Measurements from ENCODE around the gene SRSF4.

Gene SRSF4

GRCh38 chr1:29227511-29227910 is 45.8 kb upstream of the SRSF4 start:
- H4K20me1 ChIP-seq (ENCODE audit: insufficient read depth, low read length) = no peaks in the 10 kb centered on the region
- TF ChIP-seq CTCF (IDR thresholded peaks at IDR 0.05; ENCODE audit: borderline replicate concordance, extremely low read depth, low read length, poor library complexity, severe bottlenecking) = no peak
- TF ChIP-seq EZH2 (IDR thresholded peaks at IDR 0.05; ENCODE audit: borderline replicate concordance, low read depth, low read length, severe bottlenecking) = no peak
- DNase-seq (no peak), ATAC-seq (ENCODE audit: insufficient read depth, low read depth) (no peak)
- H3K4me3 ChIP-seq (ENCODE audit: low read depth in 1 of 2, low read length in 2 of 2) = no peak overlapping the region
- H3K4me1 ChIP-seq (ENCODE audit: insufficient read depth, low read length) = peaks cover 19% of the 10 kb centered on the region
- H3K4me2 ChIP-seq (ENCODE audit: insufficient read depth, low read length) = no peak overlapping the region
- no peaks in the 10 kb centered on the region for H3K9me3 ChIP-seq (ENCODE audit: insufficient read depth, low read length, severe bottlenecking)
- H3K79me2 ChIP-seq (ENCODE audit: insufficient read depth, low read length) = peaks cover 15% of the 10 kb centered on the region
- H3K27me3 ChIP-seq (ENCODE audit: insufficient read depth, low read length, poor library complexity) = no peaks in the 10 kb centered on the region
- no peak overlapping the region for H3K9ac ChIP-seq (ENCODE audit: low read depth, low read length)
- no peak overlapping the region for H2AFZ ChIP-seq (ENCODE audit: low read depth, low read length)
- peaks cover 5% of the 10 kb centered on the region; the same call in 1 of the 2 replicates for H3K36me3 ChIP-seq (ENCODE audit: insufficient read depth, low read length)
- H3K27ac ChIP-seq (ENCODE audit: low read length) = no peak overlapping the region

DNA sequence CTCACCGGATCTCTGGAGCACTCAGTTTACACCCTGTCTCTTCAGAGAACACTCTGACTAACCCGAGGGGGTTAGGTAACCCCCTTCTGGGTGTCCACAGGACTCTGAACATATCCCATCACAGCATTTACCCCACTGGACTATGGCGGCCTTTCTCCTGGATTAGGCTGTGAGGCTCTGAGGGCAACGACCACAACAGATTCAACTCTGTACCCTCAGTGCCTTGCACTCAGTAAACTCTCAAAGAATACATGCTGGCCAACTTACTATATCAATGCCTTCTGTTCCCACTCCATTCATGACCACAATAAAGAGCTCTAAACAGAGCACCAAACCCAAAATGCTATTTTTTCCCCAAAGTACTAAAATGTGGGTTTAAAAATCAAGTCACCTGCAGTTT is 43.7 kb upstream of the SRSF4 start:
- DNase-seq = no peak
- no peak for ATAC-seq (ENCODE audit: insufficient read depth, low read depth)
- Histone ChIP-seq H3K4me3 (ENCODE audit: low read depth in 1 of 2, low read length in 2 of 2) (no peak overlapping the region), H3K9ac (ENCODE audit: low read depth, low read length) (no peak overlapping the region), H3K79me2 (ENCODE audit: insufficient read depth, low read length) (peaks cover 11% of the 10 kb centered on the region), H4K20me1 (ENCODE audit: insufficient read depth, low read length) (no peaks in the 10 kb centered on the region), H3K4me1 (ENCODE audit: insufficient read depth, low read length) (peaks cover 11% of the 10 kb centered on the region), H3K36me3 (ENCODE audit: insufficient read depth, low read length) (peaks cover 5% of the 10 kb centered on the region; the same call in 1 of the 2 replicates), H3K27ac (ENCODE audit: low read length) (no peak overlapping the region), H2AFZ (ENCODE audit: low read depth, low read length) (no peak overlapping the region), H3K9me3 (ENCODE audit: insufficient read depth, low read length, severe bottlenecking) (no peaks in the 10 kb centered on the region), H3K4me2 (ENCODE audit: insufficient read depth, low read length) (no peak overlapping the region), H3K27me3 (ENCODE audit: insufficient read depth, low read length, poor library complexity) (no peaks in the 10 kb centered on the region)
- TF ChIP-seq EZH2 (IDR thresholded peaks at IDR 0.05; ENCODE audit: borderline replicate concordance, low read depth, low read length, severe bottlenecking) (no peak), CTCF (IDR thresholded peaks at IDR 0.05; ENCODE audit: borderline replicate concordance, extremely low read depth, low read length, poor library complexity, severe bottlenecking) (no peak)

DNA sequence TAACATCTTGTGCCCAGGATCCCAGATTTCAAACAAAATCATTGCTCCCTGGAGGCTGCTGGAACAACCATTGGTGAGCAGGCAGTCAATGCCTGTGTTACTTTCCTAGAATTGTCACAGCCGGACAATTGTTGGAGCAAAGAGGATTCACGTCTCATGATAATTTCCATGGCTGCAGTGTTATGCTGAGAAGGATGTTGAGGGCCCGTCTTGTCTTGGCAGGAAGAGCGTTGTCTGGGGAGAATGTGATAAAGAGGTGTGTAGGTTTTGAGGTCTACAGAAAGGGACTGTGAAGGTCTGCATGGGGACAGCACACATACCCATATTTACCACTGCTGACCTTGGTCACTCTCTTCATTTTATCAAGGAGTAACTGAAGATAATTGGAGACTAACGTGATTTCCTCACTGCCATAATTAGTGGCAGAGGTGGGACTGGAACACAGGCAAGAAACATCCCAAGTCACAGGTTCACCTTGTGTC is 42.7 kb upstream of the SRSF4 start:
- 0 out of 2 replicates have a peak, but pooled peaks cover 1% of the 10 kb centered on the region for H3K79me2 ChIP-seq (ENCODE audit: insufficient read depth, low read length)
- no peak overlapping the region for H2AFZ ChIP-seq (ENCODE audit: low read depth, low read length)
- H3K9me3 ChIP-seq (ENCODE audit: insufficient read depth, low read length, severe bottlenecking) = no peaks in the 10 kb centered on the region
- ATAC-seq (ENCODE audit: insufficient read depth, low read depth) (no peak), DNase-seq (no peak)
- H3K4me3 ChIP-seq (ENCODE audit: low read depth in 1 of 2, low read length in 2 of 2) = no peak overlapping the region
- no peak overlapping the region for H3K4me2 ChIP-seq (ENCODE audit: insufficient read depth, low read length)
- no peak overlapping the region for H3K27ac ChIP-seq (ENCODE audit: low read length)
- H3K27me3 ChIP-seq (ENCODE audit: insufficient read depth, low read length, poor library complexity) = no peaks in the 10 kb centered on the region
- peaks cover 5% of the 10 kb centered on the region; the same call in 1 of the 2 replicates for H3K36me3 ChIP-seq (ENCODE audit: insufficient read depth, low read length)
- H4K20me1 ChIP-seq (ENCODE audit: insufficient read depth, low read length) = no peaks in the 10 kb centered on the region
- H3K4me1 ChIP-seq (ENCODE audit: insufficient read depth, low read length) = peaks cover under 1% of the 10 kb centered on the region
- TF ChIP-seq CTCF (IDR thresholded peaks at IDR 0.05; ENCODE audit: borderline replicate concordance, extremely low read depth, low read length, poor library complexity, severe bottlenecking) (no peak), EZH2 (IDR thresholded peaks at IDR 0.05; ENCODE audit: borderline replicate concordance, low read depth, low read length, severe bottlenecking) (no peak)
- no peak overlapping the region for H3K9ac ChIP-seq (ENCODE audit: low read depth, low read length)

Measured in DND-41 (cell line).